Uterus (tissue), 4 donors: Measurements from ENCODE around the gene LLGL2. TPM values are rescaled to one million over a fixed set of nuclear protein-coding genes. Genes with fewer than 3 reads are reported as not detected.
A peak's percentile ranks its signal among the peaks of the same experiment; 100 is the strongest.
"Not testable (repeated sequence)": the region's sequence is repeated elsewhere in the genome, so short reads cannot be mapped to it uniquely, and the experiment has no call there.

ENCODE experiments used
- DNase-seq, 2 donors: peaks; one replicate each; pipeline ENCODE4 v3.0.0-alpha.2; 2019 to 2020
- H3K27ac ChIP-seq, 2 donors: fragments of 200-600 bp; sonication (generic); 1 replicate in 1 of 2; 2 replicates in 1 of 2; pipeline ENCODE4 v1.5.1; 2016 to 2018
- H3K27me3 ChIP-seq, 2 donors: fragments of 200-600 bp; sonication (generic); one replicate each; pipeline ENCODE4 v1.5.1; 2018 to 2019; ENCODE audit warnings: control low read depth in 1 of 2
- H3K36me3 ChIP-seq, 2 donors: fragments of 200-600 bp; sonication (generic); one replicate each; pipeline ENCODE4 v1.5.1; 2019; ENCODE audit warnings: control low read depth in 1 of 2
- H3K4me1 ChIP-seq, 2 donors: fragments of 200-600 bp; sonication (generic); one replicate each; pipeline ENCODE4 v1.5.1; 2018 to 2019; ENCODE audit warnings: control low read depth in 1 of 2
- H3K4me3 ChIP-seq, 2 donors: fragments of 200-600 bp; sonication (generic); 1 replicate in 1 of 2; 2 replicates in 1 of 2; pipeline ENCODE4 v1.5.1; 2018 to 2019; ENCODE audit warnings: mild to moderate bottlenecking in 1 of 2
- H3K9me3 ChIP-seq, 2 donors: fragments of 200-600 bp; sonication (generic); one replicate each; pipeline ENCODE4 v1.5.1; 2019; ENCODE audit warnings: control low read depth in 1 of 2
- POLR2A ChIP-seq, 2 donors: fragments of 450-650 bp; IDR thresholded peaks; one replicate each; pipeline ENCODE4 v1.6.1; 2016; ENCODE audit warnings: antibody characterized with exemption in 2 of 2, mild to moderate bottlenecking in 1 of 2, moderate library complexity in 1 of 2
- intact Hi-C: fragments of 100-400 bp; cut with DNase I; formaldehyde crosslinking; loops from one replicate; pipeline ENCODE4 v1.15.1; 2023; ENCODE audit warnings: low total_unique reads
- total RNA-seq, 4 donors: library from RNA; depleted of rRNA in 3 of 4; stranded (reverse); fragments of >200 nt in 3 of 4; gene quantifications; one replicate each; pipeline versions ENCODE4 v1.1.0 to v1.2.4, GENCODE V29; 2014 to 2023
- TF ChIP-seq, protein P1 (sequence below), 4 experiments: fragments of 200-600 bp in 2 of 4; fragments of 450-650 bp in 2 of 4; sonication (generic) in 2 of 4; IDR thresholded peaks; one replicate each; pipeline ENCODE4 v1.5.1; 2016 to 2019; ENCODE audit warnings: antibody characterized with exemption in 4 of 4, mild to moderate bottlenecking in 2 of 4, moderate library complexity in 1 of 4
- donor health status: DM: yes; HTN: yes; CAD: no.

LLGL2 gene, protein sequence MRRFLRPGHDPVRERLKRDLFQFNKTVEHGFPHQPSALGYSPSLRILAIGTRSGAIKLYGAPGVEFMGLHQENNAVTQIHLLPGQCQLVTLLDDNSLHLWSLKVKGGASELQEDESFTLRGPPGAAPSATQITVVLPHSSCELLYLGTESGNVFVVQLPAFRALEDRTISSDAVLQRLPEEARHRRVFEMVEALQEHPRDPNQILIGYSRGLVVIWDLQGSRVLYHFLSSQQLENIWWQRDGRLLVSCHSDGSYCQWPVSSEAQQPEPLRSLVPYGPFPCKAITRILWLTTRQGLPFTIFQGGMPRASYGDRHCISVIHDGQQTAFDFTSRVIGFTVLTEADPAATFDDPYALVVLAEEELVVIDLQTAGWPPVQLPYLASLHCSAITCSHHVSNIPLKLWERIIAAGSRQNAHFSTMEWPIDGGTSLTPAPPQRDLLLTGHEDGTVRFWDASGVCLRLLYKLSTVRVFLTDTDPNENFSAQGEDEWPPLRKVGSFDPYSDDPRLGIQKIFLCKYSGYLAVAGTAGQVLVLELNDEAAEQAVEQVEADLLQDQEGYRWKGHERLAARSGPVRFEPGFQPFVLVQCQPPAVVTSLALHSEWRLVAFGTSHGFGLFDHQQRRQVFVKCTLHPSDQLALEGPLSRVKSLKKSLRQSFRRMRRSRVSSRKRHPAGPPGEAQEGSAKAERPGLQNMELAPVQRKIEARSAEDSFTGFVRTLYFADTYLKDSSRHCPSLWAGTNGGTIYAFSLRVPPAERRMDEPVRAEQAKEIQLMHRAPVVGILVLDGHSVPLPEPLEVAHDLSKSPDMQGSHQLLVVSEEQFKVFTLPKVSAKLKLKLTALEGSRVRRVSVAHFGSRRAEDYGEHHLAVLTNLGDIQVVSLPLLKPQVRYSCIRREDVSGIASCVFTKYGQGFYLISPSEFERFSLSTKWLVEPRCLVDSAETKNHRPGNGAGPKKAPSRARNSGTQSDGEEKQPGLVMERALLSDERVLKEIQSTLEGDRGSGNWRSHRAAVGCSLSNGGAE
- 10 to 100 TPM in 3 of 4 donors, 1 to 10 TPM in 1; 3.1 to 31.9 (median 14.0) TPM for total RNA-seq

DNA sequence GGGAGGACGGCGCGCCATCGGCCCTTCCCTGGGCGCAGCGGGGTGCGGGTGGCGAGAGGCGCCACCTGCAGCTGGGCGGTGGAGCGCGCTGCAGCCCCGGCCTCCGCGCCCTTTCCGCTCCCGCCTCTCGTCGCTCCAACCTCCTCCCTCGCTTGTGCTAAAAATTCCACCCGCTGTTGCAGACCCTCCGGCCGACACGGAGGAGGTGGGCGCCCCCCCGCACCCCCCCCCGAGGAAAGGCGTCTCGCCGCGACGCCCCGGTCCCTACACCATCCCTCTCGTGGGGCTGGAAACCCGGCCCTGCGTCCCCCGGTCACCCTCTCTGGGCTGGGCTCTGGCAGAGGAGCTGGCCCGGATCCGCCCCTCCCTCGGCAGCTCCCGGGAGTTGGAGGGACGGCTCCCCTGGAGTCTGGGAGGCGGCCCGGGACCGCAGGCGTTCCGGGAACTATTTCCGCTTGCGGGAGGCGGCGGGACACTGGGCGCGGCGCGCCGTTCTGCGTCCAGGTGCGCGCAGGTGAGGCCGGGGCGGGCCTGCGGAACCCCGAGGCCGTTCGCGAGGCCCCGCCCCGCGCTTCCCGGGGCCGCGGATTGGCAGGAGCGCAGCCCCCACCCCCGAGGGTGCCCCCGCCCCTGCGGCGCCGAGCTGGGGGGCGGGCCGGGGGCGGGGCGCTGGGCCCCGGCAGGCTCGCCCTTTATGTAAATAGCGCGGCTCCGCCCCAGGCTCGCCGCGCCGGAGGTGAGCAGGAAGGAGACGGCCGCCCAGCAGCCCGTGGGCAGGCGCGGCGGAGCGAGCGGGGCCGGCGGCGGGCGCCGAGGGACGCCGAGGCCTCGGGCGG lies at the start of gene LLGL2:
Gene LLGL2, plus strand, starts transcription at position 728 of the 836 bp plus-strand sequence. CDS start 17,730 bp downstream, outside the sequence.
- Histone ChIP-seq H3K27ac (peak within 1 kb of the TSS; percentile 71 to 79), H3K27me3 (no peaks in the 10 kb centered on the region), H3K4me3 (peak within 1 kb of the TSS; percentile 67 to 85), H3K36me3 (no peaks in the 10 kb centered on the region), H3K4me1 (peaks cover 0 to 10% of the 10 kb centered on the region in 2 donors), H3K9me3 (no peaks in the 10 kb centered on the region)
- peak; percentile 66 to 68 for DNase-seq
- intact Hi-C loops, result loop anchor here (10.0 kb wide), 1 partner anchor 200 kb away; no protein-coding TSS in a partner anchor
- TF ChIP-seq, protein P1, sequence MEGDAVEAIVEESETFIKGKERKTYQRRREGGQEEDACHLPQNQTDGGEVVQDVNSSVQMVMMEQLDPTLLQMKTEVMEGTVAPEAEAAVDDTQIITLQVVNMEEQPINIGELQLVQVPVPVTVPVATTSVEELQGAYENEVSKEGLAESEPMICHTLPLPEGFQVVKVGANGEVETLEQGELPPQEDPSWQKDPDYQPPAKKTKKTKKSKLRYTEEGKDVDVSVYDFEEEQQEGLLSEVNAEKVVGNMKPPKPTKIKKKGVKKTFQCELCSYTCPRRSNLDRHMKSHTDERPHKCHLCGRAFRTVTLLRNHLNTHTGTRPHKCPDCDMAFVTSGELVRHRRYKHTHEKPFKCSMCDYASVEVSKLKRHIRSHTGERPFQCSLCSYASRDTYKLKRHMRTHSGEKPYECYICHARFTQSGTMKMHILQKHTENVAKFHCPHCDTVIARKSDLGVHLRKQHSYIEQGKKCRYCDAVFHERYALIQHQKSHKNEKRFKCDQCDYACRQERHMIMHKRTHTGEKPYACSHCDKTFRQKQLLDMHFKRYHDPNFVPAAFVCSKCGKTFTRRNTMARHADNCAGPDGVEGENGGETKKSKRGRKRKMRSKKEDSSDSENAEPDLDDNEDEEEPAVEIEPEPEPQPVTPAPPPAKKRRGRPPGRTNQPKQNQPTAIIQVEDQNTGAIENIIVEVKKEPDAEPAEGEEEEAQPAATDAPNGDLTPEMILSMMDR (IDR thresholded peaks at IDR 0.05), result peak in 3 of 4 experiments; percentile 31 to 62 (median 58)
- TF ChIP-seq POLR2A (IDR thresholded peaks at IDR 0.05), result peak; percentile 29 to 50

GRCh38 chr17:75475851-75476250 lies 49.6 kb upstream of the LLGL2 start:
- Histone ChIP-seq H3K27ac (peak overlapping the region; percentile 68 to 82), H3K4me3 (no peak overlapping the region), H3K4me1 (peaks cover 8 to 21% of the 10 kb centered on the region in 2 donors), H3K9me3 (no peaks in the 10 kb centered on the region), H3K27me3 (no peaks in the 10 kb centered on the region), H3K36me3 (no peaks in the 10 kb centered on the region)
- intact Hi-C loops, result no loop called here
- peak in 1 of 2 donors; percentile 49 for DNase-seq
- TF ChIP-seq POLR2A (IDR thresholded peaks at IDR 0.05), result no peak
- TF ChIP-seq, protein P1 (IDR thresholded peaks at IDR 0.05), result no peak

DNA sequence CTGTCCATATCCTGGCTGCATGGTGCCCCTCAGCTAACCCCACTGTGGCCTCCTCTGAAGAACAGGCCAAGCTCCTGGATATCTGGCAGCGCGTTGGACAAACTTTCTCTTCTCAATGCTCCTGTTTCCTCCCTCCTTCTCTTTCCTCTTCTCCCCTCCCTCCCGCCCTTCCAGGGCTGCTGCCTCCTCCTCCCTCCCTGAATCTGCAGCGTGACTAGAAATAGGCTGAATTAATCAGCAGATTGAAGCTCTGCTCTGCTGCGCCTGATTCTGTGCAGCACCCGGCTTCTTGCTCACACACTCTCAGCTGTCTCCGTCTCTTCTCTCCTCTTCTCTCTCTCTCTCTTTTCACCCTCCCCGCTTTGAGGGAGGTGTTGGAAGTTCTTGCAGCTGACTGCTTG lies 49.2 kb upstream of the LLGL2 start:
- H3K4me1 ChIP-seq, result peaks cover 8 to 21% of the 10 kb centered on the region in 2 donors
- TF ChIP-seq, protein P1 (IDR thresholded peaks at IDR 0.05), result no peak
- TF ChIP-seq POLR2A (IDR thresholded peaks at IDR 0.05), result no peak
- H3K27ac ChIP-seq, result peak overlapping the region; percentile 68 to 82
- no peaks in the 10 kb centered on the region for H3K36me3 ChIP-seq
- DNase-seq, result peak; percentile 41 to 53
- intact Hi-C loops, result no loop called here
- no peaks in the 10 kb centered on the region for H3K27me3 ChIP-seq
- no peaks in the 10 kb centered on the region for H3K9me3 ChIP-seq
- no peak overlapping the region for H3K4me3 ChIP-seq

GRCh38 chr17:75476752-75477489 lies 48.6 kb upstream of the LLGL2 start:
- Histone ChIP-seq H3K4me3 (no peak overlapping the region), H3K27ac (peak overlapping the region; percentile 68 to 82), H3K36me3 (no peaks in the 10 kb centered on the region), H3K27me3 (no peaks in the 10 kb centered on the region), H3K9me3 (no peaks in the 10 kb centered on the region), H3K4me1 (peaks cover 8 to 21% of the 10 kb centered on the region in 2 donors)
- intact Hi-C loops, result no loop called here
- DNase-seq, result no peak
- TF ChIP-seq, protein P1 (IDR thresholded peaks at IDR 0.05), result no peak
- no peak for TF ChIP-seq POLR2A (IDR thresholded peaks at IDR 0.05)

GRCh38 chr17:75477490-75477862 lies 48.0 kb upstream of the LLGL2 start:
- peak overlapping the region; percentile 68 to 82 for H3K27ac ChIP-seq
- H3K4me3 ChIP-seq, H3K36me3 ChIP-seq, H3K9me3 ChIP-seq, intact Hi-C loops, DNase-seq, H3K27me3 ChIP-seq: not testable (repeated sequence)
- H3K4me1 ChIP-seq, result peaks cover 8 to 21% of the 10 kb centered on the region in 2 donors
